ENCODE results near the gene SPINK4.

Gene SPINK4

DNA sequence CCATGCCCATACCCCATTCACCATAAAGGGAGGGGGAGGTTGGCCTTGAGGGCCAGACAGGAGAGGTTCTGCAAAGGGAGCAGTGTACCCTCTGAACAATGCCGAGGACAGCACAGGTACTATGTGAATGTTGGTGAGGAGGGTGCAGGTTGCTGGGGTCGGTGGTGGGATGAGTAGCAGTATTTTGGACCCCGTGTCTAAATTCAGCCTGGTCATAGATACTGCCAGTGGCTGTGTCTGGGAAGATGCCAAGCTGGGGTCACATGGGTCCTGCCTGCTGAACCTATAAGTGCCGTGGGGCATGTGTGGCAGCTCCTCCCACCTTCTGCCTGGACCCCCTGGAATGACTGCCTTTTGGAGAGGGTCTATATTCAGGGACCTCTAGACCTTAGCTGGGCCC, 11.4 kb upstream of the SPINK4 start:
- in situ Hi-C loops (cut with MboI; ENCODE audit: low pct_unique_long_range_greater_than_20kb, low sequenced_read_pairs, unreplicated experiment), result loop anchor here (10.0 kb wide), 1 partner anchor 64 kb away; the partner anchor contains the start of gene B4GALT1
- DNase-seq (ENCODE audit: low spot score), result no peak
- TF ChIP-seq, protein P1, sequence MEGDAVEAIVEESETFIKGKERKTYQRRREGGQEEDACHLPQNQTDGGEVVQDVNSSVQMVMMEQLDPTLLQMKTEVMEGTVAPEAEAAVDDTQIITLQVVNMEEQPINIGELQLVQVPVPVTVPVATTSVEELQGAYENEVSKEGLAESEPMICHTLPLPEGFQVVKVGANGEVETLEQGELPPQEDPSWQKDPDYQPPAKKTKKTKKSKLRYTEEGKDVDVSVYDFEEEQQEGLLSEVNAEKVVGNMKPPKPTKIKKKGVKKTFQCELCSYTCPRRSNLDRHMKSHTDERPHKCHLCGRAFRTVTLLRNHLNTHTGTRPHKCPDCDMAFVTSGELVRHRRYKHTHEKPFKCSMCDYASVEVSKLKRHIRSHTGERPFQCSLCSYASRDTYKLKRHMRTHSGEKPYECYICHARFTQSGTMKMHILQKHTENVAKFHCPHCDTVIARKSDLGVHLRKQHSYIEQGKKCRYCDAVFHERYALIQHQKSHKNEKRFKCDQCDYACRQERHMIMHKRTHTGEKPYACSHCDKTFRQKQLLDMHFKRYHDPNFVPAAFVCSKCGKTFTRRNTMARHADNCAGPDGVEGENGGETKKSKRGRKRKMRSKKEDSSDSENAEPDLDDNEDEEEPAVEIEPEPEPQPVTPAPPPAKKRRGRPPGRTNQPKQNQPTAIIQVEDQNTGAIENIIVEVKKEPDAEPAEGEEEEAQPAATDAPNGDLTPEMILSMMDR (IDR thresholded peaks at IDR 0.05; ENCODE audit: extremely low read depth, insufficient read depth, missing control alignments), result no peak

DNA sequence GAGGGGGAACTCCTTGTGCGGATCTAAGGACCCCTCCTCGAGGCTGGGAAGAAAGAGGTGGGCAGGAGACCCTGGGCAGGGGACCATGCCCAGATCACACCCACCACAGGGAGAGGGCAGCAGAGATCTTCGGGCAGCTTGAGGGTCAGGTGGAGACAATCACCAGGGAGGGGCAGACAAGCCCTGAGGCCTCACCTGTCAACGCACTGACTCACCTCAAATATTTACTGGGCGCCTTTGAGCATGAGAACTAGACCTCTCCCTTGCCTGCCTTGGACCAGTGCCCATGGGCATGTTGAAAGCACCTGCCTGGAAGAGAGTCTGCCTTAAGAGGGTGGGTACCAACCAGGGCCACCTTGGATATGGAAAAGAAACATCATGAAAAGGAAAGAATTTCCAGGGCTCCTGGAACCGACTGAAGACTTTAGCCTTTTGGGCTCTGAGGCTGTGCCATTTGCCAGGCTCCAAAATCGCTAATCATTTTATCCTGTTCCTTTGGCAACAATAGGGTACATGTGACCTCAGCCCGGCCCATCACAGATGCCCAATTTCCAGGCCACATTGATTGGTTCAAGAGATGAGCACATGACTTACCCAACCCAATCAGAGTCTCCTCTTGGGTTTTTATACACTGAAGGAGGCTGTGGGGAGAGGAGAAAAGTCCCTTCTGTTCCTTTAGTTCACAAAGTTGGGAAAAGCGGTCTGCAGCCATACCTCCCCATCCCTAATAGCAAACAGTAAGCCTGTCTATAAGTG, 10.4 kb upstream of the SPINK4 start:
- in situ Hi-C loops (cut with MboI; ENCODE audit: low pct_unique_long_range_greater_than_20kb, low sequenced_read_pairs, unreplicated experiment), result loop anchor here (10.0 kb wide), 1 partner anchor 65 kb away; the partner anchor contains the start of gene B4GALT1
- TF ChIP-seq, protein P1 (IDR thresholded peaks at IDR 0.05; ENCODE audit: extremely low read depth, insufficient read depth, missing control alignments), result peak; percentile 17

GRCh38 chr9:33230756-33231622, 9.0 kb upstream of the SPINK4 start:
- in situ Hi-C loops (cut with MboI; ENCODE audit: low pct_unique_long_range_greater_than_20kb, low sequenced_read_pairs, unreplicated experiment), result no loop called here
- no peak for DNase-seq (ENCODE audit: low spot score)
- TF ChIP-seq, protein P1 (IDR thresholded peaks at IDR 0.05; ENCODE audit: extremely low read depth, insufficient read depth, missing control alignments), result no peak

More for the DNA sequence above, 10.4 kb upstream of the SPINK4 start:
- no peak for DNase-seq (ENCODE audit: low spot score)

- TF ChIP-seq, protein P1 (IDR thresholded peaks at IDR 0.05; ENCODE audit: extremely low read depth, insufficient read depth, missing control alignments), result no peak
- DNase-seq (ENCODE audit: low spot score), result no peak
- in situ Hi-C loops (cut with MboI; ENCODE audit: low pct_unique_long_range_greater_than_20kb, low sequenced_read_pairs, unreplicated experiment), result no loop called here
Observed at GRCh38 chr9:33231623-33231942, 8.4 kb upstream of the SPINK4 start.

GRCh38 chr9:33232815-33233214, 7.2 kb upstream of the SPINK4 start:
- TF ChIP-seq, protein P1 (IDR thresholded peaks at IDR 0.05; ENCODE audit: extremely low read depth, insufficient read depth, missing control alignments), result no peak
- no peak for DNase-seq (ENCODE audit: low spot score)
- in situ Hi-C loops (cut with MboI; ENCODE audit: low pct_unique_long_range_greater_than_20kb, low sequenced_read_pairs, unreplicated experiment), result no loop called here

DNA sequence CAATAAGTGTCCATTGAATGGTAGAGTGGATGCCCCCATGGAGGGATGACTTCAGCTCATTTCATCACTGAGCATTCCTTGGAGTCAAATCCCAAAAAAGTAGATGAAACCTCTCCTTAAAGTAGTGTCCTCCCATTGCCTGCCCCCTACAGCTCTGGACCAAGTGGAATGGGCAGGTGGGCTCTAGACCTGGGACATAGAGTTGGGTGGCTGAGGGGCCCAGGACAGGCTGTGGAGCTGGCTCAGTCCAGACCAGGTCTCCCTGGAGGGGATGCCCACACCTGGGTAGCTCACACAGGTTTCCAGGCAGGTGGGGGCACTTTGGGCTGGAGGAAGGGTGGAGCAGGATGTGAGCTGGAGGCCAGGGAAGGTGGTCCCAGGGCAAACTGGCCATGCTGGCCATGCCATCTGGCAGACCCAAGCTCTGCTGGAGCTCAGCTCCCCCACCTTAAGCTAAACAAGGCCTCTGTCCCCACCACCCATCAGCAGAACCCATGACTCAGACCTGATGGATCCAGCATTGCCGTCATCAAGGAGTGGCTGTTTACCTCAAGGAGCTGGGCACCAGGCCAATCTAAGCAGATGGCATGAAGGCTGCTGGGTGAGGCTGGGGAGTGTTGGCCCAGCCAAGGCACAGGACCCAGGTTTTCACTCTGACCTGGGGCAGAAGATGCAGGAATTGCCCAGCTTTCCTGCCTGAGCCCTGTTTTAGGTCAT, 6.2 kb upstream of the SPINK4 start:
- DNase-seq (ENCODE audit: low spot score), result no peak
- TF ChIP-seq, protein P1 (IDR thresholded peaks at IDR 0.05; ENCODE audit: extremely low read depth, insufficient read depth, missing control alignments), result no peak
- in situ Hi-C loops (cut with MboI; ENCODE audit: low pct_unique_long_range_greater_than_20kb, low sequenced_read_pairs, unreplicated experiment), result no loop called here

All from GM13977 (cell line).